ENCODE data around the gene LRP1-AS.

LRP1-AS gene

DNA sequence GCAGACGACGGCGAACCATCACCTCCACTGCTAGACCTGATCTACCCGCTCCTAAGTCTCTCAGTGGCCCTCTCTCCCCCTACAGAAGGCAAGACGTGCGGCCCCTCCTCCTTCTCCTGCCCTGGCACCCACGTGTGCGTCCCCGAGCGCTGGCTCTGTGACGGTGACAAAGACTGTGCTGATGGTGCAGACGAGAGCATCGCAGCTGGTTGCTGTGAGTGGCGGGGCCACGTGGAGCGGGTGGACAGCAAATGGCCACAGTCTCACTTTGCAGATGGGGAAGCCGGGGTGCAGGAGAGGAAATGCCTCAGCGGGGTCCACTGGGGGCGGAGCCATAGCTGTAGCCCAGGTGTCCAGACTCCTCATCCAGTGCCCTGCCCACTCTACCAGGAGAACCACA is 47.8 kb upstream of the LRP1-AS start:
- Histone ChIP-seq H2BK15ac (ENCODE audit: low read depth, poor library complexity, severe bottlenecking) (no peak overlapping the region), H2AK5ac (ENCODE audit: low read length, severe bottlenecking) (no peak overlapping the region), H3K36me3 (ENCODE audit: control insufficient read depth in 1 of 2, insufficient read depth in 2 of 2, low read depth in 1 of 2, low read length in 2 of 2) (peaks cover 100% of the 10 kb centered on the region in 2 experiments), H3K18ac (ENCODE audit: low read depth in 1 of 2, low read length in 2 of 2) (no peak overlapping the region), H2BK5ac (ENCODE audit: low read depth, low read length, poor library complexity, severe bottlenecking) (no peak overlapping the region), H3K4me3 (ENCODE audit: insufficient read depth in 1 of 2, low read depth in 1 of 2, low read length in 2 of 2) (no peak overlapping the region), H2AFZ (ENCODE audit: low read depth, low read length) (no peak overlapping the region), H3K9ac (ENCODE audit: low read length) (no peak overlapping the region), H4K8ac (ENCODE audit: low read length) (no peak overlapping the region), H3K4ac (ENCODE audit: low read depth in 1 of 2, low read length in 2 of 2) (no peak overlapping the region), H3K9me3 (ENCODE audit: control insufficient read depth, low read length) (no peaks in the 10 kb centered on the region), H2BK120ac (ENCODE audit: low read depth, low read length) (no peak overlapping the region), H3K14ac (ENCODE audit: low read length in 2 of 2) (no peak overlapping the region), H4K91ac (ENCODE audit: low read length) (no peak overlapping the region), H3K27ac (ENCODE audit: low read length, poor library complexity, severe bottlenecking) (no peak overlapping the region), H3K27me3 (ENCODE audit: control insufficient read depth in 1 of 2, insufficient read depth in 1 of 2, low read length in 2 of 2) (no peaks in the 10 kb centered on the region), H2BK12ac (ENCODE audit: low read length in 2 of 2) (no peak overlapping the region), H3K79me1 (replicated peaks; ENCODE audit: low read length, poor library complexity, severe bottlenecking) (peaks cover 11% of the 10 kb centered on the region), H3K4me1 (ENCODE audit: control insufficient read depth, insufficient read depth, low read depth, low read length) (no peaks in the 10 kb centered on the region), H3K4me2 (ENCODE audit: low read length, poor library complexity, severe bottlenecking) (no peak overlapping the region), H3K23ac (ENCODE audit: low read length in 2 of 2) (no peak overlapping the region)
- DNase-seq, result no peak
- WGBS, result 95% methylated on average over 19 of the region's 19 CpGs

DNA sequence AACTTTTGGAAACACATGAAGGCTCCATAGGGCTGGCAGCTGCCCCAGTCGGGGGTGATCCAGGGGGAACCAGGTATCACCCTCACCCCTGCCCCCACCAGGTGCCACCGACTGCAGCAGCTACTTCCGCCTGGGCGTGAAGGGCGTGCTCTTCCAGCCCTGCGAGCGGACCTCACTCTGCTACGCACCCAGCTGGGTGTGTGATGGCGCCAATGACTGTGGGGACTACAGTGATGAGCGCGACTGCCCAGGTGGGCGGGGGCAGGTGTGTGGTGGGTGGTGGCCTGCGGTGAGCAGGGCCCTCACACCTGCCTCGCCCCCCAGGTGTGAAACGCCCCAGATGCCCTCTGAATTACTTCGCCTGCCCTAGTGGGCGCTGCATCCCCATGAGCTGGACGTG is 46.8 kb upstream of the LRP1-AS start:
- Histone ChIP-seq H2BK12ac (ENCODE audit: low read length in 2 of 2) (no peak overlapping the region), H3K9ac (ENCODE audit: low read length) (no peak overlapping the region), H3K23ac (ENCODE audit: low read length in 2 of 2) (no peak overlapping the region), H2BK15ac (ENCODE audit: low read depth, poor library complexity, severe bottlenecking) (no peak overlapping the region), H4K91ac (ENCODE audit: low read length) (no peak overlapping the region), H3K14ac (ENCODE audit: low read length in 2 of 2) (no peak overlapping the region), H3K9me3 (ENCODE audit: control insufficient read depth, low read length) (no peaks in the 10 kb centered on the region), H3K27ac (ENCODE audit: low read length, poor library complexity, severe bottlenecking) (no peak overlapping the region), H3K4me3 (ENCODE audit: insufficient read depth in 1 of 2, low read depth in 1 of 2, low read length in 2 of 2) (no peak overlapping the region), H2AK5ac (ENCODE audit: low read length, severe bottlenecking) (no peak overlapping the region), H3K4me2 (ENCODE audit: low read length, poor library complexity, severe bottlenecking) (no peak overlapping the region), H3K27me3 (ENCODE audit: control insufficient read depth in 1 of 2, insufficient read depth in 1 of 2, low read length in 2 of 2) (no peaks in the 10 kb centered on the region), H3K36me3 (ENCODE audit: control insufficient read depth in 1 of 2, insufficient read depth in 2 of 2, low read depth in 1 of 2, low read length in 2 of 2) (peaks cover 100% of the 10 kb centered on the region in 2 experiments), H2BK5ac (ENCODE audit: low read depth, low read length, poor library complexity, severe bottlenecking) (no peak overlapping the region), H3K79me1 (replicated peaks; ENCODE audit: low read length, poor library complexity, severe bottlenecking) (peaks cover 9% of the 10 kb centered on the region), H3K4ac (ENCODE audit: low read depth in 1 of 2, low read length in 2 of 2) (no peak overlapping the region), H3K18ac (ENCODE audit: low read depth in 1 of 2, low read length in 2 of 2) (no peak overlapping the region), H3K4me1 (ENCODE audit: control insufficient read depth, insufficient read depth, low read depth, low read length) (no peaks in the 10 kb centered on the region), H2BK120ac (ENCODE audit: low read depth, low read length) (no peak overlapping the region), H2AFZ (ENCODE audit: low read depth, low read length) (no peak overlapping the region), H4K8ac (ENCODE audit: low read length) (no peak overlapping the region)
- no peak for DNase-seq
- WGBS, result 98% methylated on average over 18 of the region's 18 CpGs

DNA sequence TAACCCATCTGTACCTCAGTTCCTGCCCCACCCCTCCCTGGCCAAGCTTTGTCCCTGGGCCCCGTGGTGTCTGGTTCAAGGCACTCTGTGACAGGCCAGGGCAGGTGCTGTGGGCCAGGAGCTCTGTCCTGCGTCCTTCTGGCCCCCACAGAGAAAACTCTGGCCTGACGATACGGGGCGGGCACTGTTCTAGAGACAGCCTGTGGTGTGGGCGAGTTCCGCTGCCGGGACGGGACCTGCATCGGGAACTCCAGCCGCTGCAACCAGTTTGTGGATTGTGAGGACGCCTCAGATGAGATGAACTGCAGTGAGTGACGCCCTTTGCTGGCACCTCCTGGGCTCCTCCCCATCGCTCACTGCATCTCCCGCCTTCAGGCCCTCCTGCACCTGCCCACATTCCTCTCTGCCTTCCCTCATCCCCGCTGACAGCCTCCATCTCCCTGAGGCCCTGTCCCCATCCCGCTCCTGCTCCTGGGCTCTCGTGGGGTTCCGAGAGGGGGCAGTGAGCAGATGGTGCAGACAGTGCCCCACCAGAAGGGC is 46.4 kb upstream of the LRP1-AS start:
- Histone ChIP-seq H2BK15ac (ENCODE audit: low read depth, poor library complexity, severe bottlenecking) (no peak overlapping the region), H3K27me3 (ENCODE audit: control insufficient read depth in 1 of 2, insufficient read depth in 1 of 2, low read length in 2 of 2) (no peaks in the 10 kb centered on the region), H3K27ac (ENCODE audit: low read length, poor library complexity, severe bottlenecking) (no peak overlapping the region), H3K18ac (ENCODE audit: low read depth in 1 of 2, low read length in 2 of 2) (no peak overlapping the region), H3K79me1 (replicated peaks; ENCODE audit: low read length, poor library complexity, severe bottlenecking) (peaks cover 9% of the 10 kb centered on the region), H3K14ac (ENCODE audit: low read length in 2 of 2) (no peak overlapping the region), H3K9ac (ENCODE audit: low read length) (no peak overlapping the region), H4K91ac (ENCODE audit: low read length) (no peak overlapping the region), H2AFZ (ENCODE audit: low read depth, low read length) (no peak overlapping the region), H2BK5ac (ENCODE audit: low read depth, low read length, poor library complexity, severe bottlenecking) (no peak overlapping the region), H3K23ac (ENCODE audit: low read length in 2 of 2) (no peak overlapping the region), H3K36me3 (ENCODE audit: control insufficient read depth in 1 of 2, insufficient read depth in 2 of 2, low read depth in 1 of 2, low read length in 2 of 2) (peaks cover 100% of the 10 kb centered on the region in 2 experiments), H3K4me3 (ENCODE audit: insufficient read depth in 1 of 2, low read depth in 1 of 2, low read length in 2 of 2) (no peak overlapping the region), H2BK12ac (ENCODE audit: low read length in 2 of 2) (no peak overlapping the region), H2AK5ac (ENCODE audit: low read length, severe bottlenecking) (no peak overlapping the region), H3K4ac (ENCODE audit: low read depth in 1 of 2, low read length in 2 of 2) (no peak overlapping the region), H3K9me3 (ENCODE audit: control insufficient read depth, low read length) (no peaks in the 10 kb centered on the region), H3K4me1 (ENCODE audit: control insufficient read depth, insufficient read depth, low read depth, low read length) (no peaks in the 10 kb centered on the region), H3K4me2 (ENCODE audit: low read length, poor library complexity, severe bottlenecking) (no peak overlapping the region), H2BK120ac (ENCODE audit: low read depth, low read length) (no peak overlapping the region), H4K8ac (ENCODE audit: low read length) (no peak overlapping the region)
- DNase-seq, result no peak
- 94% methylated on average over 19 of the region's 19 CpGs for WGBS

DNA sequence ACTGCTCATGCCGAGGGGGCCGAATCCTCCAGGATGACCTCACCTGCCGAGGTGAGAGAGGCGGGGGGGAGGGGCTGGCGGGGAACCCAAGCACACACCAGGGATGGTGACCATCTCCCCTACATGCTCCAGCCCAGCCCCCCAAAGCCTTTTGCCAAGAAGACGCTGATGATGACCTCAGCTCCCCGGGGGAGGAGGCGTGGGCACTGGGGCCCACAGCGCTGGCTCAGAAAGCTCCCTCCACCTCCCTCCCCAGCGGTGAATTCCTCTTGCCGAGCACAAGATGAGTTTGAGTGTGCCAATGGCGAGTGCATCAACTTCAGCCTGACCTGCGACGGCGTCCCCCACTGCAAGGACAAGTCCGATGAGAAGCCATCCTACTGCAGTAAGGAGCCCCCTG is 45.5 kb upstream of the LRP1-AS start:
- 96% methylated on average over 16 of the region's 16 CpGs for WGBS

More for the DNA sequence above, 45.5 kb upstream of the LRP1-AS start:
- Histone ChIP-seq H3K18ac (ENCODE audit: low read depth in 1 of 2, low read length in 2 of 2) (no peak overlapping the region), H3K79me1 (replicated peaks; ENCODE audit: low read length, poor library complexity, severe bottlenecking) (peaks cover 6% of the 10 kb centered on the region), H2BK5ac (ENCODE audit: low read depth, low read length, poor library complexity, severe bottlenecking) (no peak overlapping the region), H3K4me2 (ENCODE audit: low read length, poor library complexity, severe bottlenecking) (no peak overlapping the region), H3K9me3 (ENCODE audit: control insufficient read depth, low read length) (no peaks in the 10 kb centered on the region), H2BK120ac (ENCODE audit: low read depth, low read length) (no peak overlapping the region), H3K27me3 (ENCODE audit: control insufficient read depth in 1 of 2, insufficient read depth in 1 of 2, low read length in 2 of 2) (no peaks in the 10 kb centered on the region), H3K4me3 (ENCODE audit: insufficient read depth in 1 of 2, low read depth in 1 of 2, low read length in 2 of 2) (no peak overlapping the region), H4K91ac (ENCODE audit: low read length) (no peak overlapping the region), H2BK15ac (ENCODE audit: low read depth, poor library complexity, severe bottlenecking) (no peak overlapping the region), H3K23ac (ENCODE audit: low read length in 2 of 2) (no peak overlapping the region), H3K14ac (ENCODE audit: low read length in 2 of 2) (no peak overlapping the region), H3K36me3 (ENCODE audit: control insufficient read depth in 1 of 2, insufficient read depth in 2 of 2, low read depth in 1 of 2, low read length in 2 of 2) (peaks cover 100% of the 10 kb centered on the region in 2 experiments), H3K4ac (ENCODE audit: low read depth in 1 of 2, low read length in 2 of 2) (no peak overlapping the region), H3K27ac (ENCODE audit: low read length, poor library complexity, severe bottlenecking) (no peak overlapping the region), H3K9ac (ENCODE audit: low read length) (peak overlapping the region; percentile 36), H4K8ac (ENCODE audit: low read length) (no peak overlapping the region), H2AK5ac (ENCODE audit: low read length, severe bottlenecking) (no peak overlapping the region), H2AFZ (ENCODE audit: low read depth, low read length) (no peak overlapping the region), H3K4me1 (ENCODE audit: control insufficient read depth, insufficient read depth, low read depth, low read length) (no peaks in the 10 kb centered on the region), H2BK12ac (ENCODE audit: low read length in 2 of 2) (no peak overlapping the region)
- DNase-seq, result no peak

All from mesenchymal stem cell (in vitro differentiated cells and primary cell).